22Rv1 (cell line): ENCODE data around the gene CREB5.

Experiments used
- H3K27ac ChIP-seq: fragments of 450-650 bp; 2 replicates; pipeline ENCODE4 v1.5.1; 2017
- ZFX ChIP-seq: fragments of 450-650 bp; IDR thresholded peaks from 2 replicates; pipeline ENCODE4 v1.6.1; 2017; ENCODE audit warnings: antibody characterized with exemption, borderline replicate concordance
- TF ChIP-seq, protein P1 (sequence below): fragments of 450-650 bp; IDR thresholded peaks from 2 replicates; pipeline ENCODE4 v1.5.1; 2017; ENCODE audit warnings: mild to moderate bottlenecking

The CREB5 gene

DNA sequence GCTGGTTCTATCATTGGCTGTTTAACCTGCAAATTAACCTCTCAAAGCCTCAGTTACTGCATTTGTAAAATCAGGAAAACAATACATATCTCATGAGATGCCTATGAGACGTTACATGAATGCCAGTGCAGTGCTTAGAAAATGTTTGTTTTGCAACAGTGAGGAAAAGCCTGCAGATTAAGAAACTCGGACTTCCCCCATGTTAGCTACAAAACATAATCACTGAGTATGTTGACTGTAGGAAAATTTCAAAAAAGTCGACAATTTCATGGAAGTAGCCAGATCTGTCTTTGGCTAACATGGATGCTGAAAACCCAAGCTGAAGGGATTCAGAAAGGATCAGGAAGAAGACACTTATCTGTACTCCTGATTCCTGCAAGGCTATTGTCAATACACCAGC is 424.4 kb downstream of the CREB5 start:
- no peak overlapping the region for H3K27ac ChIP-seq
- TF ChIP-seq ZFX = no peak
- TF ChIP-seq, protein P1, sequence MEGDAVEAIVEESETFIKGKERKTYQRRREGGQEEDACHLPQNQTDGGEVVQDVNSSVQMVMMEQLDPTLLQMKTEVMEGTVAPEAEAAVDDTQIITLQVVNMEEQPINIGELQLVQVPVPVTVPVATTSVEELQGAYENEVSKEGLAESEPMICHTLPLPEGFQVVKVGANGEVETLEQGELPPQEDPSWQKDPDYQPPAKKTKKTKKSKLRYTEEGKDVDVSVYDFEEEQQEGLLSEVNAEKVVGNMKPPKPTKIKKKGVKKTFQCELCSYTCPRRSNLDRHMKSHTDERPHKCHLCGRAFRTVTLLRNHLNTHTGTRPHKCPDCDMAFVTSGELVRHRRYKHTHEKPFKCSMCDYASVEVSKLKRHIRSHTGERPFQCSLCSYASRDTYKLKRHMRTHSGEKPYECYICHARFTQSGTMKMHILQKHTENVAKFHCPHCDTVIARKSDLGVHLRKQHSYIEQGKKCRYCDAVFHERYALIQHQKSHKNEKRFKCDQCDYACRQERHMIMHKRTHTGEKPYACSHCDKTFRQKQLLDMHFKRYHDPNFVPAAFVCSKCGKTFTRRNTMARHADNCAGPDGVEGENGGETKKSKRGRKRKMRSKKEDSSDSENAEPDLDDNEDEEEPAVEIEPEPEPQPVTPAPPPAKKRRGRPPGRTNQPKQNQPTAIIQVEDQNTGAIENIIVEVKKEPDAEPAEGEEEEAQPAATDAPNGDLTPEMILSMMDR = no peak

DNA sequence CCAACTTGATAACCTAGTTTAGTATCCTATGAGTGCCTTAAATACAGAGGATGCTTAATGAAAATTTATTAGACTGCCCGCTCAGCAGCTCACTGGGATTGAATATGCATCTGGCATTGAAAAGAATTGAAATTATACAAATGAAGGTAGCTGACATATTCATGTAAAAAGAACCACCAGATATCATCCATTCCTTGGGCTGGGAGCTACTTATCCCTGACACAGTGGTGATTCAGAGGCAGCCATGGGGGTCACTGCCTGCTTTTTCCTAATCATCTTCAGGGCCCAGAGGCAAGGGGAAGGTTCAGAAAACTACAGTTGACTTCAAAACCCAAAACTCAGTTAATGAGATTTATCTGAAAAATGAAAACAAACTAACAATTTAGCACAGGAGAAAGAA is 424.9 kb downstream of the CREB5 start:
- no peak overlapping the region for H3K27ac ChIP-seq
- TF ChIP-seq, protein P1 = no peak
- TF ChIP-seq ZFX = no peak

DNA sequence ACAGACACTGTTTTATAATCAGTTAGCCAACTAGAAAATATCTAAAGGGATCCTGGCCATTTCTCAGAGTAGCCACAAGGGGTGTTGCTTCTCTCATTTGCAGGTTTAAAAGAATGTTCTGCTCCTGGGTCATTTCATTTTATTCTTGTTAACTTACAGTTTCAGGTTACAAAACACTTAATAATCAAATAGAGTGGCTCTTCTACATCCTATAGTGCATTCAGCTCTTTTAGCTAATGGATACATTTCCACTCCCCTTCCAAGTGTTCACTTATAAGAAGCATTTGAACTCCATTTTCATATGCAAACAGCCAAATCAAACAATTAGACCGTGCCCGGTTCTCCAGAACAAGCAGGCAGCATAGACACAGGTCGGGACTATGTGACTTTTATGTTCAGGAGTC is 428.3 kb downstream of the CREB5 start:
- H3K27ac ChIP-seq = no peak overlapping the region
- no peak for TF ChIP-seq ZFX
- TF ChIP-seq, protein P1 = peak; percentile 73

DNA sequence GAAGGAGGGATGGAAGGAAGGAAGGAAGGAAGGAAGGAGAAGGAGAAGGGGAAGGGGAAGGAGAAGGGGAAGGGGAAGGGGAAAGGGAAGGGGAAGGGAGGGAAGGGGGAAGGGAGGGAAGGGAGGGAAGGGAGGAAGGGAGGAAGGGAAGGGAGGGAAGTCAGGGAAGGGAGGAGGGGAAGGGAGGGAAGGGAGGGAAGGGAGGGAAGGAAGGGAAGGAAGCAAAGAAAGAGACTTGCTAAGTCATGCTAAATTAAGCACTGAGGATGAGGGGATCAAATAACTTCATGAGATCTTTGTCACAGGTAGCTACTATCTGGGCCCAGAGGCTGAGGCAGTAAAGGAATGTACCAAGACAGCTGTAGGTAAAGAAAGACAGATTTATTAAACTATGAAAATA is 429.4 kb downstream of the CREB5 start:
- TF ChIP-seq, protein P1 = no peak
- TF ChIP-seq ZFX = no peak
- H3K27ac ChIP-seq = no peak overlapping the region

DNA sequence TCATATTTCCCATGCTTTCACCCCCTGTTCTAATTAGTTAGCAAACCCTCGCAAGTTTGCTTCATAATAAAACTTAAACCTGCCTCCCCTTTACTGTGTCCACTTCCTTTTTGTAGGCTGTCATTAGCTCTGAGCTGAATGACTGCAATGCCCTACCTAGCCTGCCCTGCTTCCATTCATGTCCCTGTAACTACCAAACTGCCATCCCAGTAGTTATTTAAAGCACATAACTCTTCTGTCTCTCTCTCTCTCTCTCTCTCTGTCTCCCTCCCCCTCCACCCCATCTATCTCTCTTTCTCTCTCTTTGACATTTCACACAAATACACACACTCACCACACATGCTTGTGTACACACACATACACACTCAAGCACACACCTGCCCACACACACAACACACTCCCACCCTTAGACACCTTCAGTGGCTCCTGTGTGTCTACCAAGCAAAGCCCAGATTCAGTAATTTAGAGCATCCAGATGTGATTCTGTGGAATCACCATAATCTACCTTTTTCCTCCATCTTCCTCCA is 430.5 kb downstream of the CREB5 start:
- no peak for TF ChIP-seq ZFX
- TF ChIP-seq, protein P1 = no peak
- H3K27ac ChIP-seq = no peak overlapping the region

DNA sequence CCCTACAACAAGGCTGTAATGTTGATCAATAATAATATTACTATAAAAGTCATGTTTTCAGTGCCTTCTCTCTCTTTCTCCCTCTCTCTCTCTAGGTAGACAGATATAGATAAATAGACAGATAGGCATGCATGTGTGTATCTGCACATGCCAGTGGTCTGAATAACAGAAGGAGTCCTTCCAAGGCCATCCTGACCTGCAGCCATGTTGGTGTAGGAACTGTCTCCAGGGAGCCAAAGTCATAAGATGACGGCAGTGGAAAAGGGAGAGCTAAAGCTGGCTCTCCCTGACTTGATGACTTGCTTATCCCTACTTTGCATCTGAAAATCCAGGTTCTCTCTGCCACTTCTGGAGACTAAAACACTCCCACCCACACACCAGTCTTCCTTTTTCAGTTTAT is 432.8 kb downstream of the CREB5 start:
- no peak for TF ChIP-seq ZFX
- TF ChIP-seq, protein P1 = no peak

DNA sequence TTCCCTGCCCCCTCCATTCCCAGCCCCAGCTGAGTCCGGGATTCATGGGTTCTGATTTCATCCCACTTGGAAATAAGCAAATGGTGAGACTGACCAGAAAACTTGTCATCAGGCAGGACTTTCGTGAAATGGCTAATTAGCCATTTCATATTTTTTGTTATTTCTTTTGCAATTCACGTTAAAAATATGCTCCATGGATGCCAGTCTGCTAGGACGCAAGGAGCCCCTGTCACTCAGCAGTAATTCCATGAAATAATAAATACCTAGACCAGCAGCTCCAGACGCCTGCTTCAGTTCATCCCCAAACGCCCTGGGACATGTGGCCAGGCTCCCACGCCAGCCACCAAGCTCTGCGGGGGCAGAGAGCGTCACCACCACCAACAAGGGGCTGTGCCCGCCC is 434.9 kb downstream of the CREB5 start:
- TF ChIP-seq, protein P1 = no peak
- no peak for TF ChIP-seq ZFX
- H3K27ac ChIP-seq = no peak overlapping the region

More for the DNA sequence above, 432.8 kb downstream of the CREB5 start:
- no peak overlapping the region for H3K27ac ChIP-seq
